Ovary (tissue), 9 donors: Measurements from ENCODE around the gene NCBP2. TPM values are rescaled to one million over a fixed set of nuclear protein-coding genes. Genes with fewer than 3 reads are reported as not detected.

Source experiments
- DNase-seq, 5 donors: peaks; one replicate each; pipeline ENCODE4 v3.0.0-alpha.2; 2019 to 2020
- H3K27ac ChIP-seq, 2 donors: fragments of 200-600 bp; one replicate each; pipeline versions ENCODE4 v1.5.1 to v1.8.0; 2019 to 2022
- H3K27me3 ChIP-seq: fragments of 200-600 bp; one replicate; pipeline ENCODE4 v1.8.0; 2022
- H3K36me3 ChIP-seq: fragments of 200-600 bp; sonication (generic); one replicate; pipeline ENCODE4 v1.5.1; 2019
- H3K4me1 ChIP-seq: one replicate; pipeline ENCODE4 v1.8.1; 2013; ENCODE audit warnings: mild to moderate bottlenecking, moderate library complexity; ENCODE audit not compliant: insufficient read depth
- H3K4me3 ChIP-seq: fragments of 200-600 bp; sonication (generic); one replicate; pipeline ENCODE4 v1.5.1; 2017
- H3K9me3 ChIP-seq, 2 donors: fragments of 200-600 bp in 1 of 2; sonication (generic) in 1 of 2; one replicate each; pipeline versions ENCODE4 v1.5.1 to v1.8.1; 2013 to 2019; ENCODE audit warnings: mild to moderate bottlenecking in 1 of 2, moderate library complexity in 1 of 2
- EP300 ChIP-seq: sonication (generic); formaldehyde crosslinking; IDR thresholded peaks from one replicate; pipeline ENCODE4 v1.6.1; 2017; ENCODE audit warnings: antibody characterized with exemption
- POLR2A ChIP-seq: fragments of 450-650 bp; IDR thresholded peaks from one replicate; pipeline ENCODE4 v1.6.1; 2017; ENCODE audit warnings: antibody characterized with exemption, mild to moderate bottlenecking, moderate library complexity
- WGBS, 3 donors: extraction: QIAGEN DNeasy Blood & Tissue Kit in 1 of 3; methylation state at CpG; one replicate each; pipeline versions ENCODE4 v1.1.5 to v1.1.7; 2013 to 2017; 5-methylcytosine and 5-hydroxymethylcytosine counted together
- intact Hi-C, 4 donors: fragments of 100-400 bp; cut with DNase I; formaldehyde crosslinking; loops; one replicate each; pipeline versions ENCODE4 v1.11.0 to v1.15.1; 2022 to 2023
- polyA plus RNA-seq, 2 donors: library from polyadenylated mRNA; stranded (reverse); fragments of 200-250 nt in 1 of 2; fragments of 350-450 nt in 1 of 2; fragmentation: Illumina TruSeq in 1 of 2; extraction: RNeasy Lipid Tissue Mini Kit (QIAGEN cat#74804) in 1 of 2; gene quantifications; one replicate each; pipeline ENCODE4 v1.2.3, GENCODE V29; 2013 to 2014
- total RNA-seq, 7 donors: library from RNA; depleted of rRNA in 2 of 7; stranded (reverse); fragments of >200 nt in 2 of 7; fragmentation: NEBNext Ultra II Directional in 3 of 7; extraction: Animal tissue kit (Norgen Biotek cat#: 25700) in 3 of 7; gene quantifications; one replicate each; pipeline versions ENCODE4 v1.1.0 to v1.2.4, GENCODE V29; 2016 to 2023
- TF ChIP-seq, protein P1 (sequence below), 3 donors: fragments of 450-650 bp in 2 of 3; fragments of 200-600 bp in 1 of 3; IDR thresholded peaks; one replicate each; pipeline versions ENCODE4 v1.5.1 to v1.8.0; 2016 to 2022; ENCODE audit warnings: antibody characterized with exemption in 3 of 3, mild to moderate bottlenecking in 1 of 3
- donor health status: DM: no; HTN: no; CAD: no; lungs with moderate emphysema.
- donor health status: DM: no; HTN: no; CAD: no.
- donor health status: Bipolar disorder and iron deficiency.
- donor health status: DM: yes; HTN: yes; CAD: no.
- donor health status: DM: no; HTN: no; CAD: no.
- donor health status: DM: yes; HTN: yes; CAD: no.

The NCBP2 gene
- total and polyA plus RNA-seq, 9 donors = 17.4 to 64.7 (median 45.8) TPM

DNA sequence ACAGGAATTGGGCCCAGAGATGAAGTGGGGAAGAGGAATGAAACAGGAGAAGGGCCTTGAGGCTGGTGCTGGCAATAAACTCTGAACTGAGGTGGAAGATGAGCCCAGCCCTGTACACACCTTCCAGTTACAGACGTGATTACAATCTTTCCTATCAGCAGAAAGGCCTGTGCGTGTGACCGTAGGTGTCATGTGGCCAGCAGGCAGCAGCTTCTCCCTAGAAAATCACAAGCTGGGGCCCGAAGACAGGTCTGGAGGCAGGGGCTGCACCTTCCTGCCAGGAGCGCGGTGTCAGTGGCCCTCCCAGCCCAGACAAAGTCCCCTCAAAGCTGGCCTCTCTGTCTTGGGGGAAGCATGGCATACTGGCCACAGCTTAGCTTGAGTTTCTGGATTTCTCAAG lies 43.0 kb upstream of the NCBP2 start:
- intact Hi-C loops = no loop called here
- peak in 1 of 5 donors; percentile 6 for DNase-seq
- TF ChIP-seq, protein P1, sequence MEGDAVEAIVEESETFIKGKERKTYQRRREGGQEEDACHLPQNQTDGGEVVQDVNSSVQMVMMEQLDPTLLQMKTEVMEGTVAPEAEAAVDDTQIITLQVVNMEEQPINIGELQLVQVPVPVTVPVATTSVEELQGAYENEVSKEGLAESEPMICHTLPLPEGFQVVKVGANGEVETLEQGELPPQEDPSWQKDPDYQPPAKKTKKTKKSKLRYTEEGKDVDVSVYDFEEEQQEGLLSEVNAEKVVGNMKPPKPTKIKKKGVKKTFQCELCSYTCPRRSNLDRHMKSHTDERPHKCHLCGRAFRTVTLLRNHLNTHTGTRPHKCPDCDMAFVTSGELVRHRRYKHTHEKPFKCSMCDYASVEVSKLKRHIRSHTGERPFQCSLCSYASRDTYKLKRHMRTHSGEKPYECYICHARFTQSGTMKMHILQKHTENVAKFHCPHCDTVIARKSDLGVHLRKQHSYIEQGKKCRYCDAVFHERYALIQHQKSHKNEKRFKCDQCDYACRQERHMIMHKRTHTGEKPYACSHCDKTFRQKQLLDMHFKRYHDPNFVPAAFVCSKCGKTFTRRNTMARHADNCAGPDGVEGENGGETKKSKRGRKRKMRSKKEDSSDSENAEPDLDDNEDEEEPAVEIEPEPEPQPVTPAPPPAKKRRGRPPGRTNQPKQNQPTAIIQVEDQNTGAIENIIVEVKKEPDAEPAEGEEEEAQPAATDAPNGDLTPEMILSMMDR (IDR thresholded peaks at IDR 0.05) = no peak
- TF ChIP-seq EP300 (no peak), POLR2A (no peak)
- 77 to 81% (median 78%) methylated on average over 6 of the region's 6 CpGs for WGBS, 3 donors
- Histone ChIP-seq H3K27ac (no peak overlapping the region), H3K4me3 (no peak overlapping the region), H3K36me3 (no peaks in the 10 kb centered on the region), H3K4me1 (no peaks in the 10 kb centered on the region), H3K9me3 (no peaks in the 10 kb centered on the region), H3K27me3 (no peaks in the 10 kb centered on the region)

DNA sequence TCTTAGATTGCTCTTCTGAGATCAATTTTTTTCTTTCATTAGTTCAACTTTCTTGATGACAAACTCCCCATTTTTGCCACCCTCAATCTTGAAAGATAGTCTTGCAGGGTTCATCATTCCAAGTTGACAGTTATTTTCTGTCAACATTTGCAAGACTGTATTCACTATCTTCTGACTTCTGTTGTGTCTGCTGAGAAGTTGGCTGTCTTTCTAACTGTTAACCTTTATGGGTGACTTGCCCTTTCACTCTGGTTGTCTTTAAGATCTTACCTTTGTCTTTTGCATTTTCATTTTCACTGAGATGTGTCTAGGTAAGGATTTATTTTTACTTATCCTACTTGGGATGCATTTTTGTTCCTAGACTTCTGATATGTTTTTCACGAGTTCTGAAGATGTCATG lies 40.9 kb upstream of the NCBP2 start:
- Histone ChIP-seq H3K4me3 (no peak overlapping the region), H3K27me3 (no peaks in the 10 kb centered on the region), H3K27ac (no peak overlapping the region), H3K4me1 (no peaks in the 10 kb centered on the region), H3K36me3 (no peaks in the 10 kb centered on the region), H3K9me3 (no peaks in the 10 kb centered on the region)
- TF ChIP-seq, protein P1 (IDR thresholded peaks at IDR 0.05) = no peak
- TF ChIP-seq EP300 = no peak
- TF ChIP-seq POLR2A = no peak
- DNase-seq = no peak
- WGBS, 3 donors = 49 to 72% (median 53%) methylated on average over 1 of the region's 1 CpG
- intact Hi-C loops = no loop called here

DNA sequence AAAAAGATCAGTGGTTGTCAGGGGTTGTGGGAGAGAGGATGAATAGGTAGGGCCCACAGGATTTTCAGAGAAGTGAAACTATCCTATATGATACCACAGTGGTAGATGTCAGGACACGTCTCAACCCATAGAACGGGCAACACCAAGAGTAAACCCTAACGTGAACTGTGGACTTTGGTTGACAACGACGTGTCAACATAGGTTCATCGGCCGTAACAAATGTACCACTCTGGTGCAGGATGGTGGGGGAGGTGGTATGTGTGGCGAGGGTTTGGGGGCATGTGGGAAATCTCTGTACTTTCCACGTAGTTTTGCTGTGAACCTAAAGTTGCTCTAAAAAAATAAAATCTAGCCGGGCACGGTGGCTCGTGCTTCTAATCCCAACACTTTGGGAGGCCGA lies 39.3 kb upstream of the NCBP2 start:
- WGBS, 3 donors = 92 to 95% (median 94%) methylated on average over 13 of the region's 13 CpGs
- no peak for TF ChIP-seq EP300
- TF ChIP-seq, protein P1 (IDR thresholded peaks at IDR 0.05) = no peak
- no peak for TF ChIP-seq POLR2A

DNA sequence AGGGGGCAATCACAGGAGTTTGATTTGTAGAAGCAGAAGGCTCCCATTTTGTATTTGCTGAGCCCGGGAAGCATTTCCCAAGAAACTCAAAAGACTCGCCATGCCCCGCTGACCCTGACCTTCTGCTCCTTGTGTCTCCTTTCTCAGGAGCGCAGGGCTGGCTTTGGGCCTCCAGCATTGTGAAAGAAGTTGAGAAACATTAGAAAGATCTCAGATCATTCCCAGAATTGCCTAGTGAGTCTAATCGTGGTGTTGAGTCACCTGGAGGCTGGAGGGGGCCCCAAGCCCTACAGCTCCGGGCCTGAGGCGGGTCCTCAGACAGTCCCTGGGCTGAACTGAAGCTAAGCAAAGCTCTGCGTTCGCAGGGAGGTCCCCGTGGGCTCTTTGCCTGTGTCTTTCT lies 37.2 kb upstream of the NCBP2 start:
- no peaks in the 10 kb centered on the region for H3K27me3 ChIP-seq
- H3K27ac ChIP-seq = no peak overlapping the region
- no peak overlapping the region for H3K4me3 ChIP-seq
- WGBS, 3 donors = 71 to 72% (median 72%) methylated on average over 10 of the region's 10 CpGs
- intact Hi-C loops = loop anchor here in 2 of 4 donors (10.0 kb wide), 1 partner anchor 205 kb away; no protein-coding TSS in a partner anchor
- DNase-seq = peak in 2 of 5 donors; percentile 47 to 59
- no peaks in the 10 kb centered on the region for H3K36me3 ChIP-seq
- H3K4me1 ChIP-seq = no peaks in the 10 kb centered on the region
- H3K9me3 ChIP-seq = no peaks in the 10 kb centered on the region
- TF ChIP-seq EP300 (no peak), POLR2A (no peak)
- TF ChIP-seq, protein P1 (IDR thresholded peaks at IDR 0.05) = no peak

More for the DNA sequence above, 39.3 kb upstream of the NCBP2 start:
- no peaks in the 10 kb centered on the region for H3K36me3 ChIP-seq
- no peaks in the 10 kb centered on the region for H3K9me3 ChIP-seq
- intact Hi-C loops = no loop called here
- peak in 1 of 5 donors; percentile 8 for DNase-seq
- no peak overlapping the region for H3K4me3 ChIP-seq
- H3K27ac ChIP-seq = no peak overlapping the region
- H3K4me1 ChIP-seq = no peaks in the 10 kb centered on the region
- H3K27me3 ChIP-seq = no peaks in the 10 kb centered on the region
